Measurements from ENCODE around the gene PIK3C3. TPM values are rescaled to one million over a fixed set of nuclear protein-coding genes. Genes with fewer than 3 reads are reported as not detected.

PIK3C3 gene
- total RNA-seq, 4 donors from 2014 or later = 20.2 to 70.7 (median 45.2) TPM

GRCh38 chr18:42033137-42033810 lies 78.2 kb downstream of the PIK3C3 start:
- Histone ChIP-seq H3K4me1 (no peaks in the 10 kb centered on the region), H3K27ac (no peak overlapping the region), H3K9me3 (no peaks in the 10 kb centered on the region), H3K4me3 (no peak overlapping the region), H3K36me3 (peaks cover 0 to 38% (median 14%) of the 10 kb centered on the region in 4 donors), H3K27me3 (no peaks in the 10 kb centered on the region)
- TF ChIP-seq POLR2A (IDR thresholded peaks at IDR 0.05) = no peak
- no peak for TF ChIP-seq EP300 (IDR thresholded peaks at IDR 0.05; ENCODE audit: low read depth)
- no peak for TF ChIP-seq CTCF (IDR thresholded peaks at IDR 0.05)
- TF ChIP-seq POLR2AphosphoS5 (IDR thresholded peaks at IDR 0.05) = no peak
- WGBS, 2 donors (ENCODE audit: low coverage in 1 of 2) = 83 to 91% methylated on average over 1 of the region's 1 CpG
- intact Hi-C loops (cut with DNase I; ENCODE audit: low total_unique reads) = no loop called here
- in situ Hi-C loops (cut with MboI; ENCODE audit: low pct_ligation_motif_present in 1 of 4, low pct_unique_long_range_greater_than_20kb in 1 of 4, low sequenced_read_pairs in 3 of 4) = no loop called here
- DNase-seq = no peak

- Histone ChIP-seq H3K27me3 (no peaks in the 10 kb centered on the region), H3K4me1 (no peaks in the 10 kb centered on the region), H3K36me3 (peaks cover 0 to 51% (median 19%) of the 10 kb centered on the region in 4 donors), H3K27ac (no peak overlapping the region), H3K4me3 (no peak overlapping the region), H3K9me3 (no peaks in the 10 kb centered on the region)
- intact Hi-C loops (cut with DNase I; ENCODE audit: low total_unique reads) = no loop called here
- no peak for TF ChIP-seq POLR2A (IDR thresholded peaks at IDR 0.05)
- no peak for TF ChIP-seq EP300 (IDR thresholded peaks at IDR 0.05; ENCODE audit: low read depth)
- TF ChIP-seq POLR2AphosphoS5 (IDR thresholded peaks at IDR 0.05) = no peak
- TF ChIP-seq CTCF (IDR thresholded peaks at IDR 0.05) = no peak
- 77 to 83% methylated on average over 1 of the region's 1 CpG for WGBS, 2 donors (ENCODE audit: low coverage in 1 of 2)
- no peak for DNase-seq
- in situ Hi-C loops (cut with MboI; ENCODE audit: low pct_ligation_motif_present in 1 of 4, low pct_unique_long_range_greater_than_20kb in 1 of 4, low sequenced_read_pairs in 3 of 4) = no loop called here
Measured at GRCh38 chr18:42038936-42039335, 83.9 kb downstream of the PIK3C3 start.

- peaks cover 0 to 51% (median 17%) of the 10 kb centered on the region in 4 donors for H3K36me3 ChIP-seq
- no peak overlapping the region for H3K27ac ChIP-seq
- no peaks in the 10 kb centered on the region for H3K4me1 ChIP-seq
- no peaks in the 10 kb centered on the region for H3K27me3 ChIP-seq
- TF ChIP-seq POLR2AphosphoS5 (IDR thresholded peaks at IDR 0.05) (no peak), CTCF (IDR thresholded peaks at IDR 0.05) (no peak), POLR2A (IDR thresholded peaks at IDR 0.05) (no peak), EP300 (IDR thresholded peaks at IDR 0.05; ENCODE audit: low read depth) (no peak)
- no peak for DNase-seq
- in situ Hi-C loops (cut with MboI; ENCODE audit: low pct_ligation_motif_present in 1 of 4, low pct_unique_long_range_greater_than_20kb in 1 of 4, low sequenced_read_pairs in 3 of 4) = no loop called here
- no peak overlapping the region for H3K4me3 ChIP-seq
- no peaks in the 10 kb centered on the region for H3K9me3 ChIP-seq
- intact Hi-C loops (cut with DNase I; ENCODE audit: low total_unique reads) = no loop called here
- WGBS, 2 donors (ENCODE audit: low coverage in 1 of 2) = 97 to 100% methylated on average over 1 of the region's 1 CpG
Measured at GRCh38 chr18:42039396-42039795, 84.4 kb downstream of the PIK3C3 start.

GRCh38 chr18:42041793-42042192 lies 86.8 kb downstream of the PIK3C3 start:
- H3K27me3 ChIP-seq = no peaks in the 10 kb centered on the region
- peaks cover 0 to 47% (median 14%) of the 10 kb centered on the region in 4 donors for H3K36me3 ChIP-seq
- in situ Hi-C loops (cut with MboI; ENCODE audit: low pct_ligation_motif_present in 1 of 4, low pct_unique_long_range_greater_than_20kb in 1 of 4, low sequenced_read_pairs in 3 of 4) (no loop called here), intact Hi-C loops (cut with DNase I; ENCODE audit: low total_unique reads) (no loop called here)
- DNase-seq = no peak
- no peaks in the 10 kb centered on the region for H3K4me1 ChIP-seq
- 76 to 100% methylated on average over 1 of the region's 1 CpG for WGBS, 2 donors (ENCODE audit: low coverage in 1 of 2)
- no peaks in the 10 kb centered on the region for H3K9me3 ChIP-seq
- TF ChIP-seq EP300 (IDR thresholded peaks at IDR 0.05; ENCODE audit: low read depth) (no peak), CTCF (IDR thresholded peaks at IDR 0.05) (no peak), POLR2A (IDR thresholded peaks at IDR 0.05) (no peak), POLR2AphosphoS5 (IDR thresholded peaks at IDR 0.05) (no peak)
- H3K27ac ChIP-seq = no peak overlapping the region
- no peak overlapping the region for H3K4me3 ChIP-seq
